Vagina (tissue), 2 donors: Measurements from ENCODE around the gene CNTROB. TPM values are rescaled to one million over a fixed set of nuclear protein-coding genes. Genes with fewer than 3 reads are reported as not detected.

Experiments used
- DNase-seq, 2 donors: peaks; one replicate each; pipeline ENCODE4 v3.0.0-alpha.2; 2017; ENCODE audit errors: extremely low spot score in 2 of 2
- H3K27ac ChIP-seq: fragments of 200-600 bp; sonication (generic); one replicate; pipeline ENCODE4 v1.5.1; 2019
- H3K27me3 ChIP-seq: fragments of 200-600 bp; sonication (generic); one replicate; pipeline ENCODE4 v1.5.1; 2019
- H3K36me3 ChIP-seq, 2 donors: fragments of 200-600 bp; sonication (generic); one replicate each; pipeline ENCODE4 v1.5.1; 2017 to 2019
- H3K4me1 ChIP-seq: fragments of 200-600 bp; sonication (generic); one replicate; pipeline ENCODE4 v1.5.1; 2019
- H3K4me3 ChIP-seq, 2 donors: fragments of 200-600 bp; sonication (generic); 1 replicate in 1 of 2; 2 replicates in 1 of 2; pipeline ENCODE4 v1.5.1; 2016 to 2019
- H3K9me3 ChIP-seq: fragments of 200-600 bp; sonication (generic); one replicate; pipeline ENCODE4 v1.5.1; 2019
- CTCF ChIP-seq, 3 experiments: fragments of 450-650 bp in 2 of 3; fragments of 200-600 bp in 1 of 3; sonication (generic) in 1 of 3; IDR thresholded peaks; one replicate each; pipeline ENCODE4 v1.5.1; 2017 to 2019; ENCODE audit warnings: antibody characterized with exemption in 3 of 3, mild to moderate bottlenecking in 2 of 3, moderate library complexity in 2 of 3
- POLR2A ChIP-seq, 2 donors: fragments of 450-650 bp; IDR thresholded peaks; one replicate each; pipeline ENCODE4 v1.6.1; 2017; ENCODE audit warnings: antibody characterized with exemption in 2 of 2, mild to moderate bottlenecking in 2 of 2, moderate library complexity in 2 of 2
- POLR2AphosphoS5 ChIP-seq, 2 donors: sonication (generic); formaldehyde crosslinking; IDR thresholded peaks; one replicate each; pipeline ENCODE4 v1.9.0; 2017; ENCODE audit warnings: antibody characterized with exemption in 2 of 2, mild to moderate bottlenecking in 2 of 2, low read depth in 1 of 2; ENCODE audit not compliant: insufficient read depth in 1 of 2
- intact Hi-C: fragments of 100-400 bp; cut with DNase I; formaldehyde crosslinking; loops from one replicate; pipeline ENCODE4 v1.15.1; 2023
- total RNA-seq: library from RNA; depleted of rRNA; stranded (reverse); fragments of >200 nt; gene quantifications from one replicate; pipeline ENCODE4 v1.2.3, GENCODE V29; 2016

The CNTROB gene
- total RNA-seq, 1 donor from 2014 or later = 20.9 TPM

- intact Hi-C loops = loop anchor here (5.0 kb wide), 1 partner anchor 36 kb away; no protein-coding TSS in a partner anchor
- peak in 1 of 2 donors; percentile 92 for DNase-seq
- H3K27ac ChIP-seq = peak within 1 kb of the TSS; percentile 98
- no peaks in the 10 kb centered on the region for H3K9me3 ChIP-seq
- no peaks in the 10 kb centered on the region for H3K27me3 ChIP-seq
- no peak for TF ChIP-seq POLR2AphosphoS5 (IDR thresholded peaks at IDR 0.05; ENCODE audit: insufficient read depth in 1 of 2, low read depth in 1 of 2)
- no peak for TF ChIP-seq CTCF (IDR thresholded peaks at IDR 0.05)
- TF ChIP-seq POLR2A (IDR thresholded peaks at IDR 0.05) = no peak
- peak within 1 kb of the TSS; percentile 56 to 86 for H3K4me3 ChIP-seq
- peaks cover 43% of the 10 kb centered on the region for H3K4me1 ChIP-seq
- peaks cover 0 to 26% of the 10 kb centered on the region in 2 donors for H3K36me3 ChIP-seq
Observed at GRCh38 chr17:7888184-7888920, 43.7 kb upstream of the CNTROB start, which contains the start of gene CHD3. TSS of gene CHD3 (plus strand) at chr17:7888789. CDS start at chr17:7889001, 212 bp downstream.

GRCh38 chr17:7889166-7889955 lies 42.6 kb upstream of the CNTROB start:
- intact Hi-C loops = loop anchor here (5.0 kb wide), 1 partner anchor 37 kb away; no protein-coding TSS in a partner anchor
- TF ChIP-seq POLR2AphosphoS5 (IDR thresholded peaks at IDR 0.05; ENCODE audit: insufficient read depth in 1 of 2, low read depth in 1 of 2) (peak; percentile 79 to 90), POLR2A (IDR thresholded peaks at IDR 0.05) (no peak), CTCF (IDR thresholded peaks at IDR 0.05) (peak in 2 of 3 experiments; percentile 22 to 48)
- peak overlapping the region; percentile 98 for H3K27ac ChIP-seq
- H3K4me1 ChIP-seq = peaks cover 43% of the 10 kb centered on the region
- H3K27me3 ChIP-seq = no peaks in the 10 kb centered on the region
- peaks cover 0 to 36% of the 10 kb centered on the region in 2 donors for H3K36me3 ChIP-seq
- no peak overlapping the region for H3K4me3 ChIP-seq
- H3K9me3 ChIP-seq = no peaks in the 10 kb centered on the region
- peak; percentile 94 to 96 for DNase-seq

GRCh38 chr17:7893187-7893880 lies 38.7 kb upstream of the CNTROB start:
- H3K9me3 ChIP-seq = no peaks in the 10 kb centered on the region
- peak in 1 of 2 donors; percentile 22 for DNase-seq
- TF ChIP-seq CTCF (IDR thresholded peaks at IDR 0.05) (no peak), POLR2AphosphoS5 (IDR thresholded peaks at IDR 0.05; ENCODE audit: insufficient read depth in 1 of 2, low read depth in 1 of 2) (no peak), POLR2A (IDR thresholded peaks at IDR 0.05) (no peak)
- H3K4me1 ChIP-seq = peaks cover 19% of the 10 kb centered on the region
- H3K27ac ChIP-seq = no peak overlapping the region
- no peaks in the 10 kb centered on the region for H3K27me3 ChIP-seq
- intact Hi-C loops = no loop called here
- no peak overlapping the region for H3K4me3 ChIP-seq
- H3K36me3 ChIP-seq = peaks cover 0 to 72% of the 10 kb centered on the region in 2 donors

GRCh38 chr17:7894226-7894625 lies 37.8 kb upstream of the CNTROB start:
- H3K4me1 ChIP-seq = peaks cover 10% of the 10 kb centered on the region
- intact Hi-C loops = no loop called here
- H3K27ac ChIP-seq = no peak overlapping the region
- H3K27me3 ChIP-seq = no peaks in the 10 kb centered on the region
- H3K36me3 ChIP-seq = peaks cover 0 to 81% of the 10 kb centered on the region in 2 donors
- no peaks in the 10 kb centered on the region for H3K9me3 ChIP-seq
- no peak overlapping the region for H3K4me3 ChIP-seq
- TF ChIP-seq POLR2A (IDR thresholded peaks at IDR 0.05) = no peak
- TF ChIP-seq CTCF (IDR thresholded peaks at IDR 0.05) = no peak
- no peak for TF ChIP-seq POLR2AphosphoS5 (IDR thresholded peaks at IDR 0.05; ENCODE audit: insufficient read depth in 1 of 2, low read depth in 1 of 2)
- no peak for DNase-seq
